Coronary artery (tissue), 2 donors: Measurements from ENCODE around the gene SLC36A1.

ENCODE experiments used
- DNase-seq: peaks from one replicate; pipeline ENCODE4 v3.0.0-alpha.2; 2017; ENCODE audit warnings: low spot score
- H3K27ac ChIP-seq, 2 donors: fragments of 200-600 bp; sonication (generic); one replicate each; pipeline ENCODE4 v1.5.1; 2016 to 2019
- H3K4me3 ChIP-seq: fragments of 200-600 bp; sonication (generic); 2 replicates; pipeline ENCODE4 v1.5.1; 2016; ENCODE audit warnings: mild to moderate bottlenecking, moderate library complexity
- TF ChIP-seq, protein P1 (sequence below): fragments of 200-600 bp; sonication (generic); IDR thresholded peaks from one replicate; pipeline ENCODE4 v1.5.1; 2019; ENCODE audit warnings: antibody characterized with exemption

The SLC36A1 gene

DNA sequence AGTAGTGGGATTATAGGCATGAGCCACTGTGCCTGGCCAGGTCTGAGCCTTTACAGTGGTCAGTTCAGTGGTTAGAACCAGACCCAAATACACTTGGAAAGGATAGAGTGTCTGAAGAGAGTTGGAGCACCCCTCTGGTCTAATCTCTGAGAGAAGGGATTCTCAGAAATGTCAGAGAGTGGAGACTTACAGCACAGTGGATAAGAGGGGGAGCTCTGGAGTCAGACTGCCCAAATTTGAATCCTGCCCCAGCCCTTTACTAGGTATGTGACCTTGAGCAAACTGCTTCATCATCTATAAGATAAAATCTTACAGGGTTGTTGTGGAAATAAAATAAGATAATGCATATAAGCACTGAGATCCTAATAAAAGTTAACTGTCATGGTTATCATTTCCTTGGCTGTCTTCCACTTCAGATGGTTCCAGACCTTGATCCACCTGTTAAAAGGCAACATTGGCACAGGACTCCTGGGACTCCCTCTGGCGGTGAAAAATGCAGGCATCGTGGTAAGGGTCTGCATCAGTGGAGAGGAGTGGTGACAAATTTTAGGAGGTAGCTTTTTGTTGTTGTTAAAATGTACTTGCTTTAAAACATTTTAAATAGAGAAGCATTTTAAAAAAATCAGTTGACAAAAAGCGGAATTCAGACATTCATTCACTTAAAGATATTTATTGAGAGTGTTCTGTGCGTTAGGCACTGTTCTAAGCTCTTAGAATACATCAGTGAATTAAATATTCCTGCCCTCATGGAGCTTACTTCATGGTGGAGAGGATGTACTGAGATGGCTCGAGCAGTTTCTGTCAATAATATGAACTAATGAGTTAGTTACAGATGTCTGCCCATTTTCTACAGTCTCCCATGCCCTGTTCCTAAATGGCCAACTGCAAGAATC is 16.0 kb downstream of the SLC36A1 start:
- no peak overlapping the region for H3K27ac ChIP-seq
- TF ChIP-seq, protein P1, sequence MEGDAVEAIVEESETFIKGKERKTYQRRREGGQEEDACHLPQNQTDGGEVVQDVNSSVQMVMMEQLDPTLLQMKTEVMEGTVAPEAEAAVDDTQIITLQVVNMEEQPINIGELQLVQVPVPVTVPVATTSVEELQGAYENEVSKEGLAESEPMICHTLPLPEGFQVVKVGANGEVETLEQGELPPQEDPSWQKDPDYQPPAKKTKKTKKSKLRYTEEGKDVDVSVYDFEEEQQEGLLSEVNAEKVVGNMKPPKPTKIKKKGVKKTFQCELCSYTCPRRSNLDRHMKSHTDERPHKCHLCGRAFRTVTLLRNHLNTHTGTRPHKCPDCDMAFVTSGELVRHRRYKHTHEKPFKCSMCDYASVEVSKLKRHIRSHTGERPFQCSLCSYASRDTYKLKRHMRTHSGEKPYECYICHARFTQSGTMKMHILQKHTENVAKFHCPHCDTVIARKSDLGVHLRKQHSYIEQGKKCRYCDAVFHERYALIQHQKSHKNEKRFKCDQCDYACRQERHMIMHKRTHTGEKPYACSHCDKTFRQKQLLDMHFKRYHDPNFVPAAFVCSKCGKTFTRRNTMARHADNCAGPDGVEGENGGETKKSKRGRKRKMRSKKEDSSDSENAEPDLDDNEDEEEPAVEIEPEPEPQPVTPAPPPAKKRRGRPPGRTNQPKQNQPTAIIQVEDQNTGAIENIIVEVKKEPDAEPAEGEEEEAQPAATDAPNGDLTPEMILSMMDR: no peak
- DNase-seq: no peak
- H3K4me3 ChIP-seq: no peak overlapping the region

DNA sequence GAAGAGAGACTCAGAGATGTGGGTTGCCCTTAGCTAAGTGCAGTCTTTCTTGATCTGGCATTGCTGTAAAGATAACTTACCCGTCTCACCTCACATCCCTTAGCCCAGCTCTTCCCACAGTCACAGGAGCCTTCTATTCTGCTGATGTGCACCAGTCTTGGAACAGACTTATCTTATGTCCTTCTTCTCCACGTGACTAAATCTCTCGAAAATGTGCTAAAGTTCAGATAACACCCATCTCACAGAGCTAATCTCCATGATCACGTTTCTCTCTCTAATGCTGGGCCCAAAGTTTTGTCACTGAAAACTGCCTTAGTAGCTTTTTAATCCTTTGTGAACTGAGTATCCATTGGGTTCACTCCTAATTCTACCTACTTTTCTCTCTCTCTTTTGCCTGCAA is 16.7 kb downstream of the SLC36A1 start:
- DNase-seq: no peak
- Histone ChIP-seq H3K27ac (no peak overlapping the region), H3K4me3 (no peak overlapping the region)
- TF ChIP-seq, protein P1: no peak

DNA sequence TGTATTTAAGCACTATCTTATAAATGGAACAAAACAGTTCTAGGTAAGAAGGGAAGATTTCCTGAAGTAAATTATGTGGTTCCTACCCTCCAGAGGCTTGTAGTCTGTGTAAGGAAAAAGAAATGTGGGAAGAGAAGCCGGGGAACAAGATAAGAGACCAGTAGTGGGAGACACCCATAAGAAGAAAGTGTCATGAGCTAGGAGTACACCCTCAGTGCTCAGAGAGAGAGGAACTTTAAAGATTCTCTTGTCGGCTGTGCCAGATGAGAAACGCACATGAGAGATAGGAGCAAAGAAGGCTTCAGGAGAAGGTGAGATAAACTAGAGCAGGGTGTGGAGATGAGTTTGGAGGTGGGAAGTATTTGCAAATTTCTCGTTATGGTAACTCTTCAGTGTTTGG is 18.1 kb downstream of the SLC36A1 start:
- TF ChIP-seq, protein P1: no peak
- H3K4me3 ChIP-seq: no peak overlapping the region
- no peak for DNase-seq
- no peak overlapping the region for H3K27ac ChIP-seq

DNA sequence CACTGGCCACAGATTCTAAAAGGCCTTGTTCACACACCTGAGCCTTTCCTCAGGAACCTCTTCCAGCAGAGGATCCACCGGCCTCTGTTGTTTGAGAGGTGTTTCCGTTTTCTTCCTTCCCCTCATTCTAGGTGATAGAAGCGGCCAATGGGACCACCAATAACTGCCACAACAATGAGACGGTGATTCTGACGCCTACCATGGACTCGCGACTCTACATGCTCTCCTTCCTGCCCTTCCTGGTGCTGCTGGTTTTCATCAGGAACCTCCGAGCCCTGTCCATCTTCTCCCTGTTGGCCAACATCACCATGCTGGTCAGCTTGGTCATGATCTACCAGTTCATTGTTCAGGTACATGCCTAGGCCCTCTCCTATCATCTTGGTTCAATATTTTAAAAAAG is 20.2 kb downstream of the SLC36A1 start:
- H3K27ac ChIP-seq: no peak overlapping the region
- no peak overlapping the region for H3K4me3 ChIP-seq
- DNase-seq: no peak
- TF ChIP-seq, protein P1: no peak

DNA sequence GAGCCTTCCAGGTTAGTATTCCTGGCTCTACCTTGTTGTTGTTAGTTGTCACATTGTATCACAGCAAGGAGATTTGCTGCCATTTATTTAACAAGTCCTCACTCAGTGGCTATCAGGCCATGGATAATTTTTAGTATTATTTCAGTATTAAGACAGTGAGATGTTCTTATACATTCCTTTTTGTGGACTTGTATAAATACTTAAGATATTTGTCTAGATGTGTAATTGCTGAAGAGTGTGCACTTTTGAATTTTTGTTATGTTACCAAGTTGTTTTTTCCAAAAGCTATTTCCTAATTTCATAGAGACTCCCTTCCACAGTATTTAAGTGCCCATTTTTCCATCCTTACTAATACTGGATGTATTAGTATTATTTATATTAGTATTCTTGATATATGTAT is 22.0 kb downstream of the SLC36A1 start:
- no peak overlapping the region for H3K27ac ChIP-seq
- H3K4me3 ChIP-seq: no peak overlapping the region
- TF ChIP-seq, protein P1: no peak
- no peak for DNase-seq

DNA sequence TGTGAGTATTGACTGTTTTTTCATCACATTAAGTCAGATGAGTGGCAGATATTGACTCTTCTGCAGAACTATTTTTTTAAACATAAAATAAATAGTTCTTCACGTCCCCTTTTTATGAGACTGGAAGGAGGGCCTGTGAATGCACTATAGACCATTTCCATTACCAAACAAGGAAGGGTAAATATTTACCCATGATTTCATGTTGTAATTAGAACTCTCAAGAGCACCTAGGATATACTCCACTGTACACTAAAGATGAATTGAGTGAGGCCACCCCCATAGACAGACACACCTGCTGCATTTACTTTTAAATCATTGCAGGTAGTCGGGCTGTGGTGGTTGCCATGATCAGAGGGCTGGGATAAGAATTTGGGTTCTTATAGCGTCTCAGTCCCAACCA is 22.6 kb downstream of the SLC36A1 start:
- TF ChIP-seq, protein P1: no peak
- DNase-seq: no peak
- Histone ChIP-seq H3K27ac (no peak overlapping the region), H3K4me3 (no peak overlapping the region)

DNA sequence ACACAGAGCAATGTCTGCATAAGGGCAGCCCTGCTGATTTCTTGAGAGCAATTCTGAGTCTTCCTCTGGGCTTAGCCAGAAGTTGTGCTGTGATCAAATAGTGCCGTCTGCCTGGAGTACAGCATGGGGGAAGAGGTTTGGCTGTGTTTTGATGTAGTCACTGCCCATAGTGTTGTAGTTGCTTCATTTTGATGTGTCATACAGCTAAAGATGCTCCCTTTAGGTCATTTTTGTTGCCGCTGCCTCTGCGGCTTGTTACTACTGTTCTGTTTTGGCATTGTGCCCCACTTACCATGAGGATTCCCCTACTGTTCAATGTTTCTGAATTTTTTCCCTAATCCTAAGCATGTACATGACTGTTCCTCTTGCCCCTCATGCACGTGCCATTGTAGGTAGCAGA is 23.0 kb downstream of the SLC36A1 start:
- DNase-seq: no peak
- H3K27ac ChIP-seq: no peak overlapping the region
- no peak overlapping the region for H3K4me3 ChIP-seq
- TF ChIP-seq, protein P1: no peak
